ENCODE data around the gene LCMT1. TPM values are rescaled to one million over a fixed set of nuclear protein-coding genes. Genes with fewer than 3 reads are reported as not detected.

The LCMT1 gene
- total RNA-seq, 4 donors from 2014 or later = 26.8 to 42.6 (median 29.8) TPM

DNA sequence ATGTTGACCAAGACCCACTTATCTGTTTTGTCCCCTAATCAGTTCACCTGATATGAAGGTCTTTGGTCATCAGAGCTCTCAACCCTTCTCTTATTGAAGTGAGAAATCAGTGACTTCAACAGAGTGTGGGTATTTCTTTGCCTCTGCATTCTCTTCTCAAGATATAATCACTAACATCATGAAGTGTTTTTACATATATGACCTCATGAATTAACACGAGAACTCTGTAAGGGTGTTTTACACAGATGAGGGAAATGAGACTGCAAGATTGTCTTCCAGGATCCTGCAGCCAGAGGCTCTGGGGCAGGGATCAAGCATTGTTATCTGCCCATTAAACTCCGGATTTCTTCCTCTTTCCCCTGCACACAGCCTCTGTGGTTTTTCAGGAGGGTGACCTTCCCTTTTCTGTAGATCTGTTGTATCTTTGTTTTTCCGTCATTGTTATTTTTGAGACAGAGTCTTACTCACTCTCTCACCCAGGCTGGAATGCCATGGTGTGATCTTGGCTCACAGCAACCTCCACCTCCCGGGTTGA is 22.7 kb downstream of the LCMT1 start:
- intact Hi-C loops (cut with DNase I) = no loop called here
- peaks cover 9 to 31% of the 10 kb centered on the region in 2 donors for H3K36me3 ChIP-seq
- no peak for TF ChIP-seq POLR2A (IDR thresholded peaks at IDR 0.05)
- TF ChIP-seq, protein P1, sequence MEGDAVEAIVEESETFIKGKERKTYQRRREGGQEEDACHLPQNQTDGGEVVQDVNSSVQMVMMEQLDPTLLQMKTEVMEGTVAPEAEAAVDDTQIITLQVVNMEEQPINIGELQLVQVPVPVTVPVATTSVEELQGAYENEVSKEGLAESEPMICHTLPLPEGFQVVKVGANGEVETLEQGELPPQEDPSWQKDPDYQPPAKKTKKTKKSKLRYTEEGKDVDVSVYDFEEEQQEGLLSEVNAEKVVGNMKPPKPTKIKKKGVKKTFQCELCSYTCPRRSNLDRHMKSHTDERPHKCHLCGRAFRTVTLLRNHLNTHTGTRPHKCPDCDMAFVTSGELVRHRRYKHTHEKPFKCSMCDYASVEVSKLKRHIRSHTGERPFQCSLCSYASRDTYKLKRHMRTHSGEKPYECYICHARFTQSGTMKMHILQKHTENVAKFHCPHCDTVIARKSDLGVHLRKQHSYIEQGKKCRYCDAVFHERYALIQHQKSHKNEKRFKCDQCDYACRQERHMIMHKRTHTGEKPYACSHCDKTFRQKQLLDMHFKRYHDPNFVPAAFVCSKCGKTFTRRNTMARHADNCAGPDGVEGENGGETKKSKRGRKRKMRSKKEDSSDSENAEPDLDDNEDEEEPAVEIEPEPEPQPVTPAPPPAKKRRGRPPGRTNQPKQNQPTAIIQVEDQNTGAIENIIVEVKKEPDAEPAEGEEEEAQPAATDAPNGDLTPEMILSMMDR (IDR thresholded peaks at IDR 0.05) = no peak

DNA sequence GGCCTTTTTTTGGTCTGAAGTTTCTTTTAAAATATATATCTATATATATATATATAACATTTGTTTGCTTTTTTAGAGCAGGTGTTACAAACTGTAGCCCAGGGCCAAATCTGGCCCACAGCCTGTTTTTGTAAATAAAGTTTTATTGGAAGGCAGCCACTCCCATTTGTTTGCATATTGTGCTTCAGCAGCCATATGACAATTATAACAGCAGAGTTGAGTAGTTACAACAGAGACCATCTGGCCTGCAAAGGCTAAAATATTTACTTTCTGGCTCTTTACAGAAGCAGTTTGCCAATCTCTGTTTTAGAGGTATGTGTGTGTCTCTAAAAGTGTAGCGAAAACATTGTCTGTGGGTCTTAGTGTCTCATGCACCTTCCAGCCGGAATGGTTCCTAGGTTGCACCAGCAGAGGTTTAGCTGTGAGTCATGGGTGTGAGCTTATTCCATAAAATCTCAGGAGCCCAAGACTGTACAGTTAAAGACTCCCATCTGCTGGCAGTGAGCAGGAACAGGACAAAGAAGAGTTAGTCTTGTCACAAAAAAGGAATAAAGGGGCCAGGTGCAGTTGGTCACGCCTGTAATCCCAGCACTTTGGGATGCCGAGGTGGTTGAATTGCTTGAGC is 23.8 kb downstream of the LCMT1 start:
- DNase-seq = no peak
- peaks cover 10 to 36% of the 10 kb centered on the region in 2 donors for H3K36me3 ChIP-seq
- no peak overlapping the region for H3K4me3 ChIP-seq (replicated peaks in 1 of 3)
- WGBS, 2 donors = 92 to 98% methylated on average over 4 of the region's 4 CpGs
- H3K9me3 ChIP-seq = no peaks in the 10 kb centered on the region
- H3K27me3 ChIP-seq = no peaks in the 10 kb centered on the region
- H3K27ac ChIP-seq = no peak overlapping the region
- H3K4me1 ChIP-seq = no peaks in the 10 kb centered on the region
- intact Hi-C loops (cut with DNase I) = no loop called here
- TF ChIP-seq, protein P1 (IDR thresholded peaks at IDR 0.05) = no peak
- no peak for TF ChIP-seq POLR2A (IDR thresholded peaks at IDR 0.05)

More for the DNA sequence above, 22.7 kb downstream of the LCMT1 start:
- Histone ChIP-seq H3K27me3 (no peaks in the 10 kb centered on the region), H3K27ac (no peak overlapping the region), H3K4me1 (no peaks in the 10 kb centered on the region), H3K4me3 (replicated peaks in 1 of 3) (no peak overlapping the region), H3K9me3 (no peaks in the 10 kb centered on the region)
- WGBS, 2 donors = 87 to 94% methylated on average over 4 of the region's 4 CpGs
- no peak for DNase-seq

GRCh38 chr16:25138130-25138529 is 26.6 kb downstream of the LCMT1 start:
- Histone ChIP-seq H3K4me3 (replicated peaks in 1 of 3) (no peak overlapping the region), H3K36me3 (peaks cover 22 to 38% of the 10 kb centered on the region in 2 donors), H3K9me3 (no peaks in the 10 kb centered on the region), H3K27me3 (no peaks in the 10 kb centered on the region), H3K4me1 (no peaks in the 10 kb centered on the region), H3K27ac (no peak overlapping the region)
- no peak for DNase-seq
- TF ChIP-seq POLR2A (IDR thresholded peaks at IDR 0.05) = no peak
- TF ChIP-seq, protein P1 (IDR thresholded peaks at IDR 0.05) = no peak
- 95 to 96% methylated on average over 6 of the region's 6 CpGs for WGBS, 2 donors
- intact Hi-C loops (cut with DNase I) = no loop called here

GRCh38 chr16:25140459-25140858 is 28.9 kb downstream of the LCMT1 start:
- DNase-seq = peak in 1 of 2 donors; percentile 15
- no peak overlapping the region for H3K27ac ChIP-seq
- no peaks in the 10 kb centered on the region for H3K27me3 ChIP-seq

GRCh38 chr16:25141648-25142047 is 30.1 kb downstream of the LCMT1 start:
- no peak overlapping the region for H3K4me3 ChIP-seq (replicated peaks in 1 of 3)
- intact Hi-C loops (cut with DNase I) = no loop called here
- no peaks in the 10 kb centered on the region for H3K4me1 ChIP-seq
- no peaks in the 10 kb centered on the region for H3K9me3 ChIP-seq
- H3K27me3 ChIP-seq = no peaks in the 10 kb centered on the region
- no peak for TF ChIP-seq POLR2A (IDR thresholded peaks at IDR 0.05)
- no peak overlapping the region for H3K27ac ChIP-seq
- peaks cover 22 to 29% of the 10 kb centered on the region in 2 donors for H3K36me3 ChIP-seq
- no peak for DNase-seq
- 82 to 86% methylated on average over 2 of the region's 2 CpGs for WGBS, 2 donors

More at GRCh38 chr16:25140459-25140858, 28.9 kb downstream of the LCMT1 start:
- intact Hi-C loops (cut with DNase I) = no loop called here
- TF ChIP-seq, protein P1 (IDR thresholded peaks at IDR 0.05) = no peak
- no peak for TF ChIP-seq POLR2A (IDR thresholded peaks at IDR 0.05)
- WGBS, 2 donors = 51 to 78% methylated on average over 6 of the region's 6 CpGs
- no peak overlapping the region for H3K4me3 ChIP-seq (replicated peaks in 1 of 3)
- no peaks in the 10 kb centered on the region for H3K4me1 ChIP-seq
- H3K9me3 ChIP-seq = no peaks in the 10 kb centered on the region
- peaks cover 22 to 29% of the 10 kb centered on the region in 2 donors for H3K36me3 ChIP-seq

Measured in thyroid gland (tissue), 4 donors.